Stimulated activated CD8-positive, alpha-beta memory T cell treated with anti-CD3 and anti-CD28 coated beads, Interleukin-4, amount 100 ng/mL, for 1 hour (primary cell): ENCODE measurements around the gene PAPSS1.
"Not testable (repeated sequence)": the region's sequence is repeated elsewhere in the genome, so short reads cannot be mapped to it uniquely, and the experiment has no call there.

Experiments used
- DNase-seq, 2 donors: peaks; one replicate each; pipeline ENCODE4 v3.0.0-alpha.2; 2020; ENCODE audit warnings: low read depth in 2 of 2, low spot score in 1 of 2

Gene PAPSS1

GRCh38 chr4:107726131-107726925 is 6.3 kb upstream of the PAPSS1 start:
- not testable (repeated sequence) for DNase-seq

DNA sequence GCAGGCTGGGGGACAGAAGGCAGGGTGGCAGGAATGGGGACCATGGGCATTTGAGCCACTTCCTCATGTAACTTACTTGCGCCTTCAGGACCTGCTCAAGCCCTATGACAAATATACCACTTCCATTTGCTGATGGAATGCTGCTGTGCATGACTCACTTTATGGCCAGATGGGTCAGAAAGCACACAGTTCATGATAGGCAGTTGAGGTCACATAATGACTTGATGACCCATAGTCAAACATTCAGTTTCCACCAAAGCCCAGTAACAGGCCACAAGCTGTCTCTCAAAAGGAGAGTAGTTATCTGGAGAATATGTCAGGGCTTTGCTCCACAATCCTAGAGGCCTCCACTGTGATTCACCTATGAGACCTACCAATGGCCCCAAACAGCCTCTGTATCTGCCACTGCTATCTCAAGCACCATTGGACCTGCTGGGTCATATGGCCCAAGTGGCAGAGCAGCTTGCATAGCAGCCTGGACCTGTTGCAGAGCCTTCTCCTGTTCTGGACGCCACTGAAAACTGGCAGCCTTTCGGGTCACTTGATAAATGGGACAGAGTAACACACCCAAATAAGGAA is 5.3 kb upstream of the PAPSS1 start:
- no peak for DNase-seq

GRCh38 chr4:107723331-107723730 is 3.3 kb upstream of the PAPSS1 start:
- not testable (repeated sequence) for DNase-seq

DNA sequence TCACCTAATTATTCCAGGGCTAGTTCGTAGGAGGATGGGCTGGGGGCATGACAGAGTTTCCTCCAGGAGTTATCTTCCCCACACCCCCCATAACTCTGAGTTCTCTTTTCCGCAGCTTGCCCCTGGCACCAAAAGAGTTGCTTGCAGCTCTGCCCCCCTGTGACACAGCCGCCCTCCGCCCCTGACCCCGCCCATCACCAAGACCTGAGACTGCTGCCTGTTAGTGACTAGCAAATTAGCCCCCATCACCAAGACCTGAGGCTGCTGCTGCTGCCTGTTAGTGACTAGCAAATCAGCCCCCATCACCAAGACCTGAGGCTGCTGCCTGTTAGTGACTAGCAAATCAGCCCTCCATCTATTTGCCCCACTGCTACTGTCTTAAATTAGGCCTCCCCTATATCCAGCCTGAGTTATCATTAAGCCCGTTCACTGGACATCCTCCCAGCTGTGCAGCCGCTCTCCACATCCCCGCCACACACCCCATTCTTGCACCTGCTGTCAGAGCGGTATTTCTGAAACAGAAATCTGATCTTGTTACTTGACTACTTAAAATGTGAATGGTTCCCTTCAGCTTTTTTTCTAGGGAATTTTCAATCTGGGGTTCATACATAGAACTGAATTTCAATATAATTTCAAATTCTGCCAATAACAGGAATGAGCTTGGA is 1.5 kb upstream of the PAPSS1 start:
- peak in 1 of 2 donors; percentile 17 for DNase-seq

- DNase-seq, result no peak
Observed at GRCh38 chr4:107719207-107719921, 670 bp downstream of the PAPSS1 start.

DNA sequence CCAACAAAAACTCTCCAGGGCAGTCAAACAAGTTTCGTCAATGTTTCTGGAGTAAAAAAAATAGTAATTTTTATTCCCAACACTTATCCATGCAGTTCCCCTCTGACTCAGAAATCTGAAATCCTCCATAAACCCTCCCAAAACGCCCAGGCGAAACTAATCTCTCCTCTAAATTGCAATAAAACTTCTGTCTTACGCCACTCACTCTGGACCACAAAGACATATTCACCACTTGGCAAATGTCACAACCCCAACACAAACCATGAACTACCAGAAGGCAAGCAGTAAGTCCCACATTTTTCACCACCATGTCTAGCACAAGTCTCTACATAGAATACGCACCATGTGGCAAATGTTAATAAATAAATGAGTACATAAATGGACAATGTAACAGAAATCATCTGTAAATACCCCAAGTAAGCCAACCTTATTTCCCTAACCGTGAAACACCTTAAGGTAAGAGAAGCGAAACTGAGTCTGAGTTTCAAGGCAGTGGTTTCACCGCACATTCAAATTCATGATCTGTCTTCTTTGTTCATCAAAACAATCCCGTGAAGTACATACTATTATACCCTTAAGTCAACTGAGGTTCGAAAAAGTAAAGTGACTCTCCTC is 1.6 kb downstream of the PAPSS1 start:
- DNase-seq, result no peak

GRCh38 chr4:107714256-107714655 is 5.8 kb downstream of the PAPSS1 start:
- no peak for DNase-seq

GRCh38 chr4:107712236-107712635 is 7.8 kb downstream of the PAPSS1 start:
- no peak for DNase-seq

DNA sequence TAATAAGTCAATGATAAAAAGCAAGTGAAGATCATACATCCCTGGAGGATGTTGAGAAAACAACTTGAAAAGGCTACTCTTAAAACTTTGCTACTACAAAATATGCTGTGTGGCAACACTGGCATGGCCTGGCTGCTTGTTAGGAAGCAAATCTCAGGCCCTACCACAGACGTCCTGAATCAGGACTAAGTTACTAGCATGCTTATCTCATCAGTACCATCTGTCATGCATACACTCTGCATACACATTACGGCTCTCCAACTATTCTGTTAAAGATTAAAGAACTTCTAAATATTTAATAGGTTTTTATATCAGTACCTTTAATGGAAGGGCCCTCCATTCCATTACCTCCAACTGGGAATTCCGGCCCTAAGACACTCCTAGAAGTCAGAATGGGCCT is 8.2 kb downstream of the PAPSS1 start:
- DNase-seq, result no peak

DNA sequence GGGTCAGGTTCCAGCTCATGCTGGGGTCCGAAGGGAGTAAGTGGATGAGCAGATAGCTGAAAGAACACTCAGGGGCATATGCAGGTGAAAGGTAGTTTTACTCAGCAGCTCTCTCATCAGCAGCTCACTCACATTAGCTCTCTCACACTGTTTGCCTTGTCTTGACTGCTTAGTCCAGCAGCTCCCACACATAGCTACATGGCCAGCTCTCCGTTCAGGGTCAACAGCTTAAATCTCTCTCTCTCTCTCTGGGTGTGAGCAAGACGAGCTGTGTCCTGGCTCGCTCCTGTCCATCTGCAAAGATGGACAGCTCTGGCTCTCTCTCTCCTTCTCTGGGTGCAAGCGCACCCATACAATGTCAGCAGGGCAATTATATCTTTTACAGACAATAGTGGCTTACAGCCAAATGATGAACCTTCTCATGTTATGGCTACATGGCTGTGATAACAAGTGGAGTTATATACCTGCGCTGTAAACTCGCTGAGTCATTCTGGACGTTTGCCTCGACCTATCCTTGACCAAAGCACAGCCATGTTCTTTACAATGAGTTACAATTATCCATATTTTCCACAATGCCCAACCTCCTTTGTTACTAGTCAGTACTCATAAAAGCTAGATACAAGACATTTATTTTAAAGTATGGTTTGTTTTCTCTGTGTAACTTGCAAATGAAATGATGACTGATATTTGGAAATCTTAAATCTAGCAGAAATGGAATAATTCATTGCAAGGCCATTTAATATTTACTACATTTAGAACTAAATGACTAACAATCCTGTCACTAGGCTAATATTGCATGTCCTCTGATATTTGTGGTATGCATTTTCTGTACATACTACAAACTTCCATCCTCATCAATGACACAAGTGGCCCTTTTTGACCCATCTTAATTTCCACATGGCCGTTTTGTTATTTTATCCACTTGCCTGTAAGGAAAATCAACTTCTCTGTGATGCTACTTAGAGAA is 9.3 kb downstream of the PAPSS1 start:
- DNase-seq, result no peak

DNA sequence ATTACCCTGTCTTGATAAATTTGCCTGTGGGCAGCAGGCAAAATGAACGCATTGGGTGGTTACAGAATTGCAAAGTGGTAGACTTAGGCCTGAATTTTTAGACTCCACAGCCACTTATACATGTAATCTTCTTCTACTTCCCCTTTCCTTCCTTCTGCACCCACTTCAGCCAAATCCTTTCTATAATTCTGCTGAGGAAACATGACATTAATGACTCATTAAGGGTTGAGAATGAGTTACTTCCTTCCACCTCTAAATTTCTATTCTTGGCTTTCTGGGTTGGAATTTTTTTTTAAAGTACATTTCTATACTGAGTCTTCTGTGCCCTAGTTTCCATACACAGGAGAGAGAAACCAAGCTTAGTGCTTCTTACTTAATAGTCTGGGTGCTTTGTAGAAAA is 10.1 kb downstream of the PAPSS1 start:
- DNase-seq, result no peak

- DNase-seq, result no peak
Observed at GRCh38 chr4:107708225-107708624, 11.8 kb downstream of the PAPSS1 start.

- no peak for DNase-seq
Observed at GRCh38 chr4:107705742-107706556, 14.1 kb downstream of the PAPSS1 start.

- DNase-seq, result no peak
Observed at GRCh38 chr4:107701565-107701964, 18.5 kb downstream of the PAPSS1 start.

DNA sequence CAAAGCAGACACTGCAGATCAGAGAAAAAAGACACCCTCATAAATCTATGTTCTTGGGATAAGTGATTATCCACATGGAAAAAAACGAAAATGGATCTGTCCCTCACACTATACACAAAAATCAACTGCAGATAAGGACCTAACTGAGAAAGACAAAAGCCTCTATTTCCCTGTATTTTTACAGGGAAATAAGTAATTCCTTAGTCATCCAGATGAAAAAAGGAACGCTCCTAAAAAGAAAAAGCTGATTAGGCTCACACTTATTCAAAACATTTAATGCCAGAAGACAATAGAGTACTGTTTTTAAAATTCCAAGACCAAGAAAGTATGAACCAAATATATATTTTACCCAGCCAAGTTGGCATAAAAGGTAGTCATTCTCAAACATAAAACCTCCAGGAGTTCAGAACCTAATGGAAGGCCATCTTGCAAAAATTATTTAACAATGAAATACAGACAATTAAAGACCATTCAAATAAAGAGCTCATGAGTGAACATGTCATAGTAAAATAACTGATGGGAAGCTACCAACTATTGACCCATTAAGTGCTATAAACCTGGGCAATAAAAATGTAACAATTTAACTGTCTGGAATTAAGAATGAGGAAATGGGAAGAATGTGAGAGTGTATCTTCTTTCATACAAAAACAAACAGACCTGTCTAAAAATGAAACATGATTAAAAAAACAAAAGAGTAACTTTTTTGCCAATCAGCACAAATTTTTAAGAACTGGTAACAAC is 20.4 kb downstream of the PAPSS1 start:
- no peak for DNase-seq

DNA sequence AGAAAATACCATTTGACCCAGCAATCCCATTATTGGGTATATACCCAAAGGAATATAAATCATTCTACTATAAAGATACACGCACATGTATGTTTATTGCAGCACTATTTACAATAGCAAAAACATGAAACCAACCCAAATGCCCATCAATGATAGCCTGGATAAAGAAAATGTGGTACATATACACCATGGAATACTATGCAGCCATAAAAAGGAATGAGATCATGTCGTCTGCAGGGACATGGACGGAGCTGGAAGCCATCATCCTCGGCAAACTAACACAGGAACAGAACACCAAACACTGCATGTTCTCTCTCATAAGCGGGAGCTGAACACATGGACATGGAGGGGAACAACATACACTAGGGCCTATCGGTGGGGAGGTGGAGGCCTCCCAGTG is 23.8 kb downstream of the PAPSS1 start:
- DNase-seq, result not testable (repeated sequence)

DNA sequence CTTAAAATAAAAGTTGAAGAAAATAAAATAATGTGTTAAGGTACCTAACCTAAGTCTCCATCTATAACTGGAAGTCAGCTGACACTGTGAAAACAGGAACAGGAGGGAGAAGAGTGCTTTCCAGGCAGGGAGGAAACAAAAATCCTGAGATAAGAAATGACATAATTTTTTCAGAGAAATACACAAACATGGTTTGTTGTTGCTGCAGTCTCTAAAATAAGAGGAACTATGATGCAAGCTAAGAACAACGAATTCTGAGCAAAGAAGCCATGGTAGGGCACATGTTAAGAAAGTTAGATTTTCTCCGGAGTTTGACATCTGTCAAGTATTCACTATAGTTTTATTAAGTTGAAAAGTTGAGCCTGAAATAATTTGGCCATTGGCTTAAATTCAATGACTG is 26.9 kb downstream of the PAPSS1 start:
- DNase-seq, result no peak

DNA sequence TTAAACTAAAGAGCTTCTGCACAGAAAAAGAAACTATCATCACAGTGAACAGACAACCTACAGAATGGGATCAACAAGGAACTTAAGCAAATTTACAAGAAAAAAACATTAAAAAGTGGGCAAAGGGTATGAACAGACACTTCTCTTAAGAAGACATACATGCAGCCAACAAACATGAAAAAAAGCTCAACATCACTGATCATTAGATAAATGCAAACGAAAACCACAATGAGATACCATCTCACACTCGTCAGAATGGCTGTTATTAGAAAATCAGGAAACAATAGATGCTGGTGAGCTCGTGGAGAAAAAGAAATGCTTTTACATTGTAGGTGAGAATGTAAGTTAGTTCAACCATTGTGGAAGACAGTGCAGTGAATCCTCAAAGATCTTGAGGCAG is 27.8 kb downstream of the PAPSS1 start:
- DNase-seq, result no peak

DNA sequence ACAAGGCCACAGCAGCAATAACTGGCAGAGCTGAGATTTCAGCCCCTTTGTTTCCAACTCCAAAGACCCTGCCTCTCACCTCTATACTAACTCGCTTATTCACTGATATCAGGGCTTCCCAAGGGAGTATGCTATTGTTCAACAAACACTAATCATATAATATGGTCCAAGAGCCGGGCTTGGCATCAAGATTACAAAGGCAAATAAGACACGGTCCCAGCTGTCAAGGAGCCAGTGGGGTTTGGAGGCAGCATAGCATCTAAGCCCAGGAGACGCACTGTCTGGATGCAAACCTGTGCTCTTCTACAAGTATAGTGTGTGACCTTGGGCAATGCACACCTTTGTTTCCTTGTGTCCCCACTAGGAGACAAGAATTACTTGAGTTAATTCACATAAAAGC is 28.7 kb downstream of the PAPSS1 start:
- DNase-seq, result no peak
